NK-92 treated with Interleukin-12 subunit alpha and Interleukin-12 subunit beta, amount 100 ng/mL, for 24 hours (cell line): Measurements from ENCODE around the gene RAD51C.
"Not testable (repeated sequence)": the region's sequence is repeated elsewhere in the genome, so short reads cannot be mapped to it uniquely, and the experiment has no call there.

Experiments
- DNase-seq: peaks from one replicate; lab custom pipeline; 2025; lab: John Stamatoyannopoulos, UW

The RAD51C gene

GRCh38 chr17:58741121-58741625, 48.8 kb downstream of the RAD51C start:
- no peak for DNase-seq

- DNase-seq, result no peak
These were observed 55.3 kb downstream of the RAD51C start for GRCh38 chr17:58747674-58748073.

GRCh38 chr17:58749627-58750026, 57.2 kb downstream of the RAD51C start:
- not testable (repeated sequence) for DNase-seq

GRCh38 chr17:58753026-58753425, 60.6 kb downstream of the RAD51C start:
- no peak for DNase-seq

- DNase-seq, result no peak
These were observed 62.8 kb downstream of the RAD51C start for GRCh38 chr17:58755269-58755576.

- no peak for DNase-seq
These were observed 63.3 kb downstream of the RAD51C start, which contains the start of gene PPM1E for GRCh38 chr17:58755577-58756245. PPM1E (plus strand) TSS chr17:58755854.

- no peak for DNase-seq
These were observed 64.1 kb downstream of the RAD51C start for GRCh38 chr17:58756246-58757161.

GRCh38 chr17:58757162-58757613, 64.8 kb downstream of the RAD51C start:
- no peak for DNase-seq

- no peak for DNase-seq
These were observed 66.5 kb downstream of the RAD51C start for GRCh38 chr17:58758890-58759289.

- DNase-seq, result no peak
These were observed 67.1 kb downstream of the RAD51C start for GRCh38 chr17:58759522-58759921.

- no peak for DNase-seq
These were observed 67.8 kb downstream of the RAD51C start for GRCh38 chr17:58760248-58760647.

GRCh38 chr17:58763263-58763662, 70.9 kb downstream of the RAD51C start:
- no peak for DNase-seq

- no peak for DNase-seq
These were observed 72.0 kb downstream of the RAD51C start for GRCh38 chr17:58764373-58764772.

GRCh38 chr17:58778482-58778881, 86.1 kb downstream of the RAD51C start:
- DNase-seq, result not testable (repeated sequence)

GRCh38 chr17:58779446-58779845, 87.0 kb downstream of the RAD51C start:
- DNase-seq, result no peak

- DNase-seq, result no peak
These were observed 91.0 kb downstream of the RAD51C start for GRCh38 chr17:58783380-58783779.

- DNase-seq, result no peak
These were observed 92.7 kb downstream of the RAD51C start for GRCh38 chr17:58785097-58785496.
